Activated T-cell treated with anti-CD3 and anti-CD28 coated beads, Interleukin-2, amount 50 U/mL, for 4 hours (primary cell): ENCODE results near the gene NAALADL2. TPM values are rescaled to one million over a fixed set of nuclear protein-coding genes. Genes with fewer than 3 reads are reported as not detected.

Source experiments
- ATAC-seq, 2 donors: fragments of 200-7000 bp; cut with Tn5 transposase; one replicate each; pipeline ENCODE4 v1.10.0; 2021
- DNase-seq: peaks from one replicate; pipeline ENCODE4 v3.0.0-alpha.2; 2020
- H3K27me3 Mint-ChIP-seq: one replicate; pipeline ENCODE4 v1.8.0; 2021; ENCODE audit warnings: low read depth, mixed read lengths
- H3K36me3 Mint-ChIP-seq: one replicate; pipeline ENCODE4 v1.8.0; 2022; ENCODE audit warnings: mixed read lengths; ENCODE audit not compliant: insufficient read depth
- H3K4me1 Mint-ChIP-seq: one replicate; pipeline ENCODE4 v1.8.0; 2021; ENCODE audit warnings: low read depth, mixed read lengths
- H3K4me3 Mint-ChIP-seq: one replicate; pipeline ENCODE4 v1.8.0; 2021; ENCODE audit warnings: mild to moderate bottlenecking, moderate library complexity, mixed read lengths
- H3K9me3 Mint-ChIP-seq: one replicate; pipeline ENCODE4 v1.8.0; 2021; ENCODE audit warnings: mixed read lengths
- total RNA-seq, 3 donors: library from RNA; stranded (reverse); gene quantifications; one replicate each; pipeline ENCODE4 v1.2.1, GENCODE V29; 2021

NAALADL2 gene
- total RNA-seq, 3 donors from 2014 or later: 0.26 to 0.33 (median 0.33) TPM

- H3K9me3 Mint-ChIP-seq: peaks cover 7% of the 10 kb centered on the region
Measured at GRCh38 chr3:174862666-174863065, 3.5 kb downstream of the NAALADL2 start.

GRCh38 chr3:174863488-174863887 lies 4.4 kb downstream of the NAALADL2 start:
- no peak for DNase-seq
- H3K4me3 Mint-ChIP-seq: no peak overlapping the region
- peaks cover 7% of the 10 kb centered on the region for H3K9me3 Mint-ChIP-seq
- no peak for ATAC-seq
- H3K4me1 Mint-ChIP-seq: no peaks in the 10 kb centered on the region
- no peaks in the 10 kb centered on the region for H3K27me3 Mint-ChIP-seq
- no peaks in the 10 kb centered on the region for H3K36me3 Mint-ChIP-seq

More at GRCh38 chr3:174862666-174863065, 3.5 kb downstream of the NAALADL2 start:
- Mint-ChIP-seq H3K27me3 (no peaks in the 10 kb centered on the region), H3K4me1 (no peaks in the 10 kb centered on the region), H3K4me3 (no peak overlapping the region), H3K36me3 (no peaks in the 10 kb centered on the region)
- no peak for ATAC-seq
- DNase-seq: no peak

GRCh38 chr3:174869448-174869847 lies 10.3 kb downstream of the NAALADL2 start:
- ATAC-seq: no peak
- H3K4me3 Mint-ChIP-seq: no peak overlapping the region
- no peaks in the 10 kb centered on the region for H3K4me1 Mint-ChIP-seq
- DNase-seq: no peak
- H3K36me3 Mint-ChIP-seq: no peaks in the 10 kb centered on the region
- no peaks in the 10 kb centered on the region for H3K27me3 Mint-ChIP-seq
- peaks cover 4% of the 10 kb centered on the region for H3K9me3 Mint-ChIP-seq

- Mint-ChIP-seq H3K27me3 (no peaks in the 10 kb centered on the region), H3K4me3 (no peak overlapping the region), H3K9me3 (no peaks in the 10 kb centered on the region), H3K4me1 (no peaks in the 10 kb centered on the region), H3K36me3 (no peaks in the 10 kb centered on the region)
- DNase-seq (no peak), ATAC-seq (no peak)
Measured at GRCh38 chr3:174873832-174874657, 14.9 kb downstream of the NAALADL2 start.

- no peaks in the 10 kb centered on the region for H3K4me1 Mint-ChIP-seq
- ATAC-seq (no peak), DNase-seq (no peak)
- H3K36me3 Mint-ChIP-seq: no peaks in the 10 kb centered on the region
- H3K4me3 Mint-ChIP-seq: no peak overlapping the region
- H3K27me3 Mint-ChIP-seq: no peaks in the 10 kb centered on the region
- H3K9me3 Mint-ChIP-seq: peaks cover 24% of the 10 kb centered on the region
Measured at GRCh38 chr3:174882789-174883188, 23.7 kb downstream of the NAALADL2 start.

- Mint-ChIP-seq H3K4me1 (no peaks in the 10 kb centered on the region), H3K27me3 (no peaks in the 10 kb centered on the region), H3K36me3 (no peaks in the 10 kb centered on the region), H3K9me3 (peaks cover 24% of the 10 kb centered on the region), H3K4me3 (no peak overlapping the region)
- DNase-seq (no peak), ATAC-seq (no peak)
Measured at GRCh38 chr3:174883881-174884675, 24.9 kb downstream of the NAALADL2 start.

- H3K4me3 Mint-ChIP-seq: no peak overlapping the region
- no peak for ATAC-seq
- no peaks in the 10 kb centered on the region for H3K36me3 Mint-ChIP-seq
- no peaks in the 10 kb centered on the region for H3K4me1 Mint-ChIP-seq
- no peak for DNase-seq
- H3K9me3 Mint-ChIP-seq: peaks cover 22% of the 10 kb centered on the region
- H3K27me3 Mint-ChIP-seq: no peaks in the 10 kb centered on the region
Measured at GRCh38 chr3:174884776-174885568, 25.8 kb downstream of the NAALADL2 start.

- Mint-ChIP-seq H3K27me3 (no peaks in the 10 kb centered on the region), H3K4me1 (no peaks in the 10 kb centered on the region)
Measured at GRCh38 chr3:174891524-174892203, 32.5 kb downstream of the NAALADL2 start.

GRCh38 chr3:174907027-174907426 lies 47.9 kb downstream of the NAALADL2 start:
- ATAC-seq (no peak), DNase-seq (no peak)
- Mint-ChIP-seq H3K36me3 (no peaks in the 10 kb centered on the region), H3K4me3 (no peak overlapping the region), H3K4me1 (no peaks in the 10 kb centered on the region), H3K27me3 (no peaks in the 10 kb centered on the region), H3K9me3 (peaks cover 3% of the 10 kb centered on the region)

More at GRCh38 chr3:174891524-174892203, 32.5 kb downstream of the NAALADL2 start:
- peaks cover 10% of the 10 kb centered on the region for H3K9me3 Mint-ChIP-seq
- DNase-seq: no peak
- ATAC-seq: no peak
- H3K4me3 Mint-ChIP-seq: no peak overlapping the region
- no peaks in the 10 kb centered on the region for H3K36me3 Mint-ChIP-seq

GRCh38 chr3:174907628-174908407 lies 48.7 kb downstream of the NAALADL2 start:
- Mint-ChIP-seq H3K9me3 (peaks cover 3% of the 10 kb centered on the region), H3K4me3 (no peak overlapping the region), H3K36me3 (no peaks in the 10 kb centered on the region), H3K4me1 (no peaks in the 10 kb centered on the region), H3K27me3 (no peaks in the 10 kb centered on the region)
- no peak for ATAC-seq
- DNase-seq: no peak

- Mint-ChIP-seq H3K4me1 (no peaks in the 10 kb centered on the region), H3K27me3 (no peaks in the 10 kb centered on the region), H3K9me3 (no peaks in the 10 kb centered on the region), H3K36me3 (no peaks in the 10 kb centered on the region), H3K4me3 (no peak overlapping the region)
- ATAC-seq: no peak
- DNase-seq: no peak
Measured at GRCh38 chr3:174931473-174932353, 72.6 kb downstream of the NAALADL2 start.

- no peaks in the 10 kb centered on the region for H3K27me3 Mint-ChIP-seq
- DNase-seq: no peak
- ATAC-seq: no peak
- no peaks in the 10 kb centered on the region for H3K36me3 Mint-ChIP-seq
- H3K9me3 Mint-ChIP-seq: peaks cover 7% of the 10 kb centered on the region
- H3K4me1 Mint-ChIP-seq: no peaks in the 10 kb centered on the region
- H3K4me3 Mint-ChIP-seq: no peak overlapping the region
Measured at GRCh38 chr3:174936590-174936989, 77.5 kb downstream of the NAALADL2 start.
